Loucy (cell line): ENCODE results near the gene CSTPP1.

ENCODE experiments used
- CTCF ChIP-seq: fragments of 200-600 bp; sonication (generic); conservative IDR thresholded peaks from 2 replicates; pipeline ENCODE4 v1.5.1; 2014; ENCODE audit warnings: mild to moderate bottlenecking, antibody characterized with exemption, low read length
- EZH2phosphoT487 ChIP-seq: fragments of 200-600 bp; IDR thresholded peaks from 2 replicates; pipeline ENCODE4 v1.6.1; 2018; ENCODE audit warnings: antibody characterized with exemption, mild to moderate bottlenecking, moderate library complexity, borderline replicate concordance

DNA sequence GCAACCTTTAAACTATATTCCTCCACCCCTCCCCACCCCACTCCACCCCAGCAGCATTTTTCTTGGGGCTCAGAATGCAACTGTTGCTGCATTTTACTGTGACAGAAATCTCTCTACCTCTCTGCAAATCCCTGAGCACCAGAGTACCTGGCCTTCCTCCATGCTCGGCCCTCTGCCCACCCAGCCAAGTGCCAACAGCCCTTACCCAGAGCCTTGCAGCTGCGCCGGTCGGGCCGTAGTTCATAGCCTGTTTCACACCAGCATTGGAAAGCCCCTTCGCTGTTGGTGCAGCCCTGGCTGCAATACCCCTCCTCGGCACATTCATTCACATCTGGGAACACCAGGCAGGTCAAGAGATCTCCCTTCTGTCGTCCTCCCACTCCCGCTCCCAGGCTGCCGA, 41.6 kb upstream of the CSTPP1 start:
- TF ChIP-seq CTCF (no peak), EZH2phosphoT487 (no peak)
